GM21447 (cell line): ENCODE results near the gene FKBP9.
"Not testable (repeated sequence)": the region's sequence is repeated elsewhere in the genome, so short reads cannot be mapped to it uniquely, and the experiment has no call there.

Experiments used
- ATAC-seq: cut with Tn5 transposase; IDR thresholded peaks from one replicate; pipeline ENCODE4 v1.9.1; 2021; ENCODE audit not compliant: unreplicated experiment

The FKBP9 gene, protein sequence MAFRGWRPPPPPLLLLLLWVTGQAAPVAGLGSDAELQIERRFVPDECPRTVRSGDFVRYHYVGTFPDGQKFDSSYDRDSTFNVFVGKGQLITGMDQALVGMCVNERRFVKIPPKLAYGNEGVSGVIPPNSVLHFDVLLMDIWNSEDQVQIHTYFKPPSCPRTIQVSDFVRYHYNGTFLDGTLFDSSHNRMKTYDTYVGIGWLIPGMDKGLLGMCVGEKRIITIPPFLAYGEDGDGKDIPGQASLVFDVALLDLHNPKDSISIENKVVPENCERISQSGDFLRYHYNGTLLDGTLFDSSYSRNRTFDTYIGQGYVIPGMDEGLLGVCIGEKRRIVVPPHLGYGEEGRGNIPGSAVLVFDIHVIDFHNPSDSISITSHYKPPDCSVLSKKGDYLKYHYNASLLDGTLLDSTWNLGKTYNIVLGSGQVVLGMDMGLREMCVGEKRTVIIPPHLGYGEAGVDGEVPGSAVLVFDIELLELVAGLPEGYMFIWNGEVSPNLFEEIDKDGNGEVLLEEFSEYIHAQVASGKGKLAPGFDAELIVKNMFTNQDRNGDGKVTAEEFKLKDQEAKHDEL

GRCh38 chr7:32957326-32958045, at the start of gene FKBP9:
Gene FKBP9 (plus strand): TSS chr7:32957440. CDS start chr7:32957574, 134 bp downstream.
- ATAC-seq, result peak; percentile 76

GRCh38 chr7:32910195-32910594, 47.0 kb upstream of the FKBP9 start:
- ATAC-seq, result no peak

- ATAC-seq, result no peak
Measured at GRCh38 chr7:32914184-32914583, 43.1 kb upstream of the FKBP9 start.

DNA sequence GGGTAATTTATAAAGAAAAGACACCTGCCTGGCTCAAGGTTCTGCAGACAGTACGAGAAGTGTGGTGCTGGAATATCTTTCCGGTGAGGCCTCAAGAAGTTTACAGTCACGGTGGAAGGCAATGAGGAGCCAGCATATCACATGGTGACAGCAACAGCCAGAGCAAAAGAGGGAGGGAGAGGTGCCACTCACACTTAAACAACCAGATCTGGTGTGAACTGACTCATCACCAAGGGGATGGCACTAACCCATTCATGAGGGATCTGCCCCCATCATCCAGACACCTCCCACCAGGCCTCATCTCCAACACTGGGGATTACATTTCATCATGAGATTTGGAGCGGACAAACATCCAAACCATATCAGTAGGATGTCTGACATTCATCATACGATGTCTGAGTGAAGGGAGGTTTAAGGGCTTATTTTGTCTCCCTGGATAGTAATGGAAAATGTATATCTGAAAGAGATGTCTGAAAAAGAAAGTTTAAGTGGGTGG, 42.2 kb upstream of the FKBP9 start:
- ATAC-seq, result no peak

GRCh38 chr7:32916006-32916405, 41.2 kb upstream of the FKBP9 start:
- ATAC-seq, result no peak

GRCh38 chr7:32916994-32917393, 40.2 kb upstream of the FKBP9 start:
- ATAC-seq, result not testable (repeated sequence)

GRCh38 chr7:32921896-32922295, 35.3 kb upstream of the FKBP9 start:
- no peak for ATAC-seq

DNA sequence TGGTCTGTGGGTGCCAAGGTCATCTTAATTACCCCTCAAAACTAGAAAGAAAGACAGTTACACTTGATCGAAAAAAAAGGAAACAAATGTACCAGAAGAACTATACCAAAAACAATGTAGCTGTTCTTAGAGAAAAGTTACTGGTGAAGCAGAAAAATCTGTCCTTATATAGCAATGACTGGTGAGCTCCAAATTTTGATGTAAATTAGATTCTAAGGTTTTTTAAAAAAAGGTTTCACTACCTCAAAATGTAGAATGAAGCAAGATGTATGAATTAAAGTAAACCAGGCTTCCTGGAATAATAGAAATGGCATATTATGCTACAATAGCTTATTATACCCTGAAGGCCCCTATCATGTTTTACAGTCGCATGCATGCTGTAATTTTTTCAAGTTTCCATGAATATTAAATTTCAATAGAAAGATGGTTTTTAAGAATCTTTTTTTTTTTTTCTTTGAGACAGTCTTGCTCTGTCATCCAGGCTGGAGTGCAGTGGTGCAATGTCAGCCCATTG, 28.4 kb upstream of the FKBP9 start:
- no peak for ATAC-seq

GRCh38 chr7:32929430-32930143, 27.7 kb upstream of the FKBP9 start:
- no peak for ATAC-seq

DNA sequence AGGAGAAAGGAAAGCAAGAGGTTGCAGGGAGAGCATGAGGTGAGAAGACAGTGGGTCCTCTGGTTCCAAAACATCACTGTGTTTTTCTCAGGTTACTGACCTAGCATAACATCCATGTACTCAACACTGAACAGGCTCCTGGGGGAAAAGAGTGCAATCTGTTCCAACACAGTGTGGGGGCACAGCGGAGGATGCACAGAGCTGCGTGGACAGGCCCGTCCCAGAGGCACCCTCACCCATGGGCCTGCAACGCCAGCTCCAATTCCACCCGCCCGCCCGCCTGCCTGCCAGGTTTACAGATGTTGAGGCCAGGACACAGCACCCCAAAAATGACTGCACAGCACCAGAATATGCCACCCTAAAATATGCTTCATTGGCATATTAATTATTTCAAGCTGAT, 26.9 kb upstream of the FKBP9 start:
- no peak for ATAC-seq

- ATAC-seq, result no peak
Measured at GRCh38 chr7:32935558-32935957, 21.7 kb upstream of the FKBP9 start.

DNA sequence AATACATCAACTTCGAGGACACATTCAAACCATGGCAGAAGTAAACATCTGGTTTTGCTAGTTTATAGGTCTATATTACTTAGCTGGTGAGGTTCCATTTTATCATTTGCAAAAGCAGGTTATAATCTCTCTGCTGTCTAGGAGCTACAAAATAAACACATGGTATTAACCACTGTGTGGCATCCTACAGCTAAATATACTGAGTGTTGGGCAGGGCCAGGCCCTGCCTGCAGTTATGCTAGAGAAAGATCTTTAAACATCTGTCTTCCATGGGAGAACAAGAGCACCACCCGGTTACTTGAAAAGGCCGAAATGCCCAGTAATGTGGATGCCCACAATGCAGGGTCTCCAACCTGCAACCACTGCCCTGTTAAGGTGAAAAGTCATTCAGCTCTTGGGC, 20.6 kb upstream of the FKBP9 start:
- ATAC-seq, result no peak

- no peak for ATAC-seq
Measured at GRCh38 chr7:32937344-32938174, 19.7 kb upstream of the FKBP9 start.

- no peak for ATAC-seq
Measured at GRCh38 chr7:32941181-32941580, 16.1 kb upstream of the FKBP9 start.

DNA sequence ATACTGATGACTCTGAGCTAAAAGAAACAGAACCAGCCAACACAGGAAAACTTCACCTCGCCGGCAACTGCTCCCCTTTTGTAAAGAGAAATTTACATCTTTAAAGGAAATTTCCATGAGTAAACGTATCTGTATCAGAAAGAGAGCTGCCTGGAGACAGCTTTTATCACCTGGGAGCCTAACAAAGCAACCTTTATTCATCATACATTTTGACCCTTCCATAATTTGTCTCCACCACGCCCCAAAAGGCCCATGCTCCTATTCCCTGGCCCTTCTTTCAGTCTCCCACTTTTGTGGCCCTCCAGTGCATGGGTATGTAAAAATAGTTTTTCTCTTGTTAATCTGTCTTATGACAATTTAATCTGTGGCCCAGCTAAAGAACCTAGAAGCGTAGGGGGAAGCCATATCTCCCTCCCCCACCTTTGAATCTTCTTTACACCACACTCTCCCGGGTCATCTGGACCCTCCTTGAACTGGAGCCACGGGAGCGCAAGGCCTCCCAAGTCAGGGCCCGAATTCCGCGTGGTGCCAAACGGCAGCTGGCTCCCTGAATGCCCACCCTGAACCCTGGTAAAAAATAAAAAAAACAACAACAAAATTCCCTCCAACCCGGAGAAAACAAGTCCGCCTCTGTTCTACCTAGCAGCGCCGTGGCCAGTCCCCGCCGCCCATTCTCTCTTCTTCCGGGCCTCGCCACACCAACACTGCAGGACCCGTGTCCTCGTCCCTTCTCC, 15.4 kb upstream of the FKBP9 start:
- peak; percentile 39 for ATAC-seq

GRCh38 chr7:32942415-32943251, 14.6 kb upstream of the FKBP9 start:
- ATAC-seq, result peak; percentile 82

DNA sequence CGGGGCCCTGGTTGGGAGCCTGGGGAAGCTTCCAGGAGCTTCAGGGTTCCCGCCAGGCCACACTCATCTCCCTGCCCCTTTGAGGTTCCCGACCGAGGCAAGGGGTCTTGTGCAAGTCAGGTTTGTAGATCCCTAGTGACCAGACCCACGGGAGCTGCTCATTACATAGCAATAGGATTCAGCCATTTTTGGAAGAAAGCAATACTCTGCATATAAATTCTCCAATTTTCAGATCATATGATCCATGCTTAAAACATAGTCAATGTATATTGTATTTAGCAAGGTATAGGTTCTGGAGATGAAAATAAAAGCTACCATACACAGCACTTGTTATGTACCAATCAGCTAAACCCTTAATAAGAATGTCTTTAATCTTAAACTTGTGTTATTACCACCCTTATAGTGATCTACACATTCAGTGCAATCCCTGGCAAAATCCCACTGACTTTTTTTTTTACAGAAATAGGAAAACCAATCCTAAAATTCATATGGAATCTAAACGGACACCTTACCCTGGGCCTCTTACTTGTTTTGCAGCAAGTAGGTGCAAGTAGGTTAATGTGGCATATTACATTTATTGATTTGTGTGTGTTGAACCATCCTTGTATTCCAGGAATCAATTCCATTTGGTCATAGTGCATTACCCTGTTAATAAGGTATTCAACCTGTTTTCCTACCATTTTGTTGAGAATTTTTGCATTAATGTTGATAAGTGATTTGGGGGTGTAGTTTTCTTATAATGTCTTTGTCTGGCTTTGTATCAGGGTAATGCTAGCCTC, 13.8 kb upstream of the FKBP9 start:
- ATAC-seq, result no peak
